H7 (cell line): ENCODE measurements around the gene RGL3. TPM values are rescaled to one million over a fixed set of nuclear protein-coding genes. Genes with fewer than 3 reads are reported as not detected.

Source experiments
- DNase-seq: peaks from one replicate; pipeline ENCODE4 v3.0.0; 2012
- H3K27me3 ChIP-seq: 2 replicates; pipeline ENCODE4 v1.6.0; 2011; ENCODE audit warnings: mild to moderate bottlenecking, low read length; ENCODE audit not compliant: control insufficient read depth, insufficient read depth
- H3K36me3 ChIP-seq: replicated peaks from 2 replicates; pipeline ENCODE4 v1.5.1; 2011; ENCODE audit warnings: low read length; ENCODE audit not compliant: control insufficient read depth, insufficient read depth
- H3K4me3 ChIP-seq: 2 replicates; pipeline ENCODE4 v1.5.1; 2011; ENCODE audit warnings: low read depth, mild to moderate bottlenecking, control low read depth, low read length, moderate library complexity; ENCODE audit not compliant: insufficient read depth
- total RNA-seq: library from RNA; depleted of rRNA; stranded (reverse); fragments of >200 nt; shearing (Covaris generic); gene quantifications from 2 replicates; pipeline ENCODE4 v1.2.3, GENCODE V29; 2014

RGL3 gene
- total RNA-seq, 1 experiment from 2014 or later, result 1.6 TPM

DNA sequence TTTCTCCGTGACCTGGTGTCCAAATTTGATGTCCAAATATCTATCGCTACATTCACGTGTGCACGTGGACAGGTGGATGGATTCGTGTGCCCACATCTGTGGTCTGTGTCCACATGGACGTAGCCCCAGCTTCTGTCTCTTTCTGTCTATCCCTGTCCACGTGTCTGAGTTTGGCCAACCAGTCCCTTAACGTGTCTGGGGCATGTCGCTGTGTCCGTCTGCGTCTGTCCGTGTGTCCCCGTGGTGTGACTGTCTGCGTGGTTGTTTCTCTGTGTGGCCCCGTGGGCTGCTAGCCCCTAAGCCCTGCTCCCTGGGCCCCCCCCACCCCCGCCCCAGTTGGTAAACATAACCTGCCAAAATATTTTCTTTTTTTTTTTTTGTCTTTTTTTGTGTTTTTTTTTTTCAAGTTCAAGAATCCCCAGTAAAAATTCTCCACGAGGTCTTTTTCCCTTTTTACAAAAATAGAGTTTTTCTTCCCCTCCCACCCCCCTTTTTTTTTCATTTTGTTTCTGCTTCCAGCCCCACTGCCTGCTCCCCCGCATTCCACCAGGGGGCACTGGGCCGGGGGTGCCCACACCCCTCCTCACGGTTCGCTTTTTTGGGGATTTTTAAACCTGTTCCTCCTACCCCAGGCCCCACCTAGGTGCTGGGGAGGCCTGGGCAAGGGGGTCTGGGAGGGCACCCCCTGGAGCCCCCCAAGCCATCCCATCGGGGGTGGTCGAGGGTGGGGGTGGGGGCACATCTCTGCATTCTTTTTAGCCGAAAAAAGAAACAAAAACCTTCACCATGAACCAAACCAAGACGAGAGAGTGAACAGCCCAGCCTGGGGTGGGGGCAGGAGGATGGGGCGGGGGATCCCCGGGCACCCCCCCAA is 34.6 kb upstream of the RGL3 start:
- H3K36me3 ChIP-seq, result no peaks in the 10 kb centered on the region; the same call in 1 of the 2 replicates
- no peak overlapping the region for H3K4me3 ChIP-seq
- peak; percentile 96 for DNase-seq
- no peaks in the 10 kb centered on the region for H3K27me3 ChIP-seq

DNA sequence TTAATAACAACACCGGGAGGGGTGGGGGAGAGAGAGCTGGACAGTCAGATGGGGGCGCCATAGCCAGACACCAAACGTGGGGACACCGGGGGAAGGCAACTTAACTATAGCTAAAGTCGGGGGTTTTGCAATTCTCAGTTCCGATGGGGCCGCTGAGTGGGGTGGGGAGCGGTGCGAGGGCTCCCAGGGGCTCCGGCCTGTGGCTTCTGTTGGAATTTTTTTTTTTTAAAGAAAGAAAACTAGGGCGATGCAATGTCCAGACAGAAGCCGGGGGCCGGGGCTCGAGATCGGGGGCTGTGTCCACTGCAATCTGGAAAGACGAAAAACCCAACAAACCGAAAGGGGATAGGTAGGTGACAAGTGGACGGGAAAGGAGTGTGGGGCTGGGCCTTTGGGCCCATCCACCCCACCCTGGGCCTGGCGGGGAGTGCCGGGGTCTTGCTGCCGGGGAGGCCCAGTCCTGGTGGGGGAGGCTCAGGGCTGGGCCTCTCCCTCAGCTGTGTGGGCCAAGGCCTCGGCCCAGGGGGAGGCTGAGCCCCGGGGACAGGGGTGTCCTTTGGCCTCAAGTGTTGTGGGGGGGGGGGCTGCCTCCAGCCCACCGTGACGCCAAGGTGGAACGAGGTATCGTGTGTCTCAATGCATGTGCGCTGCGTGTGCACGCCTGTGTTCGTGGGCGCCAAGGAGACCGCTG is 33.7 kb upstream of the RGL3 start:
- H3K4me3 ChIP-seq, result no peak overlapping the region
- peak; percentile 86 for DNase-seq
- H3K36me3 ChIP-seq, result peaks cover 6% of the 10 kb centered on the region
- H3K27me3 ChIP-seq, result no peaks in the 10 kb centered on the region

DNA sequence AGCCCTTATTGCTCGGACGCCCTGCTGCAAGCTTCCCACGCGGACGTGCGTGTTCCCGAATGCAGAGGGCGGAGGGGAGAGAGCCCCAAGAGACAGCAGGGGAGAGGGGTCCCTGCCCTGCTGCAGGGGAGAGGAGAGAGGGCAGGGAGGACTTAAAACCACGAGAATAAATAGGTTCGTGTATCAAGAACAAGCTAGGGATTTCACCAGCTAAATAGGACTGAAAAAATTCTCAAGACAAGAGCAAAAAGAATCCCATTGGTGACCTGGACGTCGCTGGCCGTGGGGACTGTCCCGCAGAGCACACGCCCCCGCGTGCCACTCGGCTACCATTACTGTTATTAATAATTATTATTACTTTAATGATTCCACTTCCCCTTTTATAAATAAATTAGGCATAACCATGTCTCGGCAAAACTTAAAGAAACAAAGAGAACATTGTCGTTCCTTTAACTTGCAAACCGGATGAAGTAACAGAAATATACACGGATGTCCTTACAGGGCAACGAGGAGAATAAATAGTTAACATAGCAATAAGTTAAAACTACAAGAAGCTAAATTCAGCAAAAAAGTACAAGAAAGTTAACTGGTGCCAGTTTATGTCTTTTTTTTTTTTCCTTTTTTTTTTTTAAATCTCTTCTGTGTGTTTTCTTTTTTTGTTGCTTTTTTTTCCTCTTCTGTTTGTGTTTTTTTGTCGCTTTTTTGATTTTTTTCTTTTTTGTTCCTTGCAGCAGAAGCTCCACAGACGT is 32.9 kb upstream of the RGL3 start:
- no peaks in the 10 kb centered on the region for H3K27me3 ChIP-seq
- peaks cover 6% of the 10 kb centered on the region for H3K36me3 ChIP-seq
- H3K4me3 ChIP-seq, result no peak overlapping the region
- no peak for DNase-seq

DNA sequence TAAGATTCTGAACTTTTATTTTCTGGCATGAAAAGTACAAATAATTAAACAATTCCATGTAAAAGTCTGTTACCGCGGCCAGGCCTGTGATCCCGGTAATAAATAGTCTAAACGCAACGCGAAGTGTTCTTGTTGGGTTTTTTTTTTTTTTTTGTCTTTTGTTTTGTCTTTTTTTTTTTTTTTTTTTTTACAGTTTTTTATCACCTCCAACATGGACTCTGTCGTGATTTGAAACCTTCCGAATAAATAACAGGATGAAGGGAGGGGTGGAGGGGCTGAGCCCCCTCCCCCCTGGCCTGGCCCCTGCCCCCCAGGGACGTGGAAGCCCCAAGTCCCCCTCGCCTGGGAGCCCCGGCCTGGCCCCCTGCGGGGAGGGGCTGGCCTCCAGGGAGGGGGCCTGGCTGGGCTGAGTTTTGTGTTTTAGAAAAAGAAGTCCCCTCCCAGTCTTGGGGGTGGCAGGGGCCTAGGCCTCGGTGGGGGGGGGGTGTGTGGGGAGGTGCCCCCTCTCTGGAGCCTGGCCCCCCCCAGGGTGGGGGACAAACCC is 32.3 kb upstream of the RGL3 start:
- Histone ChIP-seq H3K4me3 (no peak overlapping the region), H3K36me3 (peaks cover 6% of the 10 kb centered on the region), H3K27me3 (no peaks in the 10 kb centered on the region)
- DNase-seq, result peak; percentile 91

DNA sequence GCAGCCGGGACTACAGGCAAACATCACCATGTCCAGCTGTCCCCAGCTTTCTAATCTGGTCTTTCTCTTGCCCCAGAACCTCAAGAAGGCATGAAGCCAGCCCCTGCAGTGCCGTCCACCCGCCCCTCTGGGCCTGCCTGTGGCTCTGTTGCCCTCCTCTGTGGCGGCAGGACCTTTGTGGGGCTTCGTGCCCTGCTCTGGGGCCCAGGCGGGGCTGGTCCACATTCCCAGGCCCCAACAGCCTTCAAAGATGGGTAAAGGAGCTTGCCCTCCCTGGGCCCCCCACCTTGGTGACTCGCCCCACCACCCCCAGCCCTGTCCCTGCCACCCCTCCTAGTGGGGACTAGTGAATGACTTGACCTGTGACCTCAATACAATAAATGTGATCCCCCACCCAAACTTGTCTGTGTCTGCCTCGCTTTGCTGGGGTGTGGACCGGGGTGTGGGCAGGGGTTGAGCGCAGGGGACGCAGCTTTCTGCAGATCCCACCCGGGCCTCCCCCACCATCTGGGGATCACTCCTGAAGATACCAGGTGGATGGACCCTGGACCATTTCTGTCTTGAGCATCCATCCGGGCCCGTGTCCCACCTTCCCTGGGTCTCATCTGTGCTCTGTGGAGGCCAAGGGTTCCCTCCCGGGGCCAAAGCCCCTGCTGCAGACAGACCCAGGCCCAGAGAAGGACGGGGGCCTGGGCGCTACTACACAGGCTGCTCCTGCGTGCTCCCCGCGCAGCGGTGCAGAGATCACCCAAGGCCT is 31.6 kb upstream of the RGL3 start:
- Histone ChIP-seq H3K4me3 (no peak overlapping the region), H3K27me3 (no peaks in the 10 kb centered on the region), H3K36me3 (peaks cover 6% of the 10 kb centered on the region)
- DNase-seq, result peak; percentile 81

DNA sequence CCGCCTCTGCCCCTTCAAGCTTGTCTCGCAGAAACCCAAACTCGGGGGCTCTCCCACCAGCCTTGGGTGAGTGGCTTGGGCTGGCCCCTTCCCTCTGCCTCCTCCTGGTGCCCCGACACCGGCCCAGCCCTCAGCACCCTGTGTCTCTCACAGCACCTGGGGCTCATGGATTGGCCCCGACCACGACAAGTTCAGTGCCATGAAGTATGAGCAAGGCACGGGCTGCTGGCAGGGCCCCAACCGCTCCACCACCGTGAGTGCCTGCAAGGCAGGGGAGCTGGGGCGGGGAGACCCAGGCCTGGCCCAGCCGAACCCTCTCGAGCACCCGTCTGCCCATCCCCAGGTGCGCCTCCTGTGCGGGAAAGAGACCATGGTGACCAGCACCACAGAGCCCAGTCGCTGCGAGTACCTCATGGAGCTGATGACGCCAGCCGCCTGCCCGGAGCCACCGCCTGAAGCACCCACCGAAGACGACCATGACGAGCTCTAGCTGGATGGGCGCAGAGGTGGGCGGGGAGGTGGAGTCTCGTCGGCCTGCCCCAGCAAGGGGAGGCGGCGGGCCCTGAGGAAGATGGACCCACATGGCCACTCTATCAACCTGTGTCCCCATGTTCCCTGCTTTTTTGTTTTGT is 29.9 kb upstream of the RGL3 start:
- DNase-seq, result peak; percentile 53
- Histone ChIP-seq H3K4me3 (no peak overlapping the region), H3K36me3 (peaks cover 7% of the 10 kb centered on the region), H3K27me3 (no peaks in the 10 kb centered on the region)

DNA sequence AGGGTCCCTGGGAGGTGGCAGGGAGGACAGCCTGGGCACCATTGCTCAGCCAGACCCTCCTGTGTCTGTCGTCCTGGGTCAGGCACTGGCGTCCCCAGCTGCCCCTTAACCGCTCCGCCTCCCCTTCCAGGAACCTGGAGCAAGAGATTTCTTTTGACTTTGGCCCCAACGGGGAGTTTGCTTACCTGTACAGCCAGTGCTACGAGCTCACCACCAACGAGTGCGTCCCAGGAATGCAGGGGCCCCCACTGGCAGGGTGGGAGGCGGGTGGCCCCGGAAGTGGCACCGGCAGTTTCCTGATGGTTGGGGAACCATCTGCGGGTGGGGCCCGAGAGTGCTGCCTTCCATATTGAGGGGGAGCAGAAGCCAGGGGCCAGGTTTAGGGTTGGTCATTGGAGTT is 29.3 kb upstream of the RGL3 start:
- peaks cover 8% of the 10 kb centered on the region for H3K36me3 ChIP-seq
- no peaks in the 10 kb centered on the region for H3K27me3 ChIP-seq
- peak; percentile 45 for DNase-seq
- no peak overlapping the region for H3K4me3 ChIP-seq

DNA sequence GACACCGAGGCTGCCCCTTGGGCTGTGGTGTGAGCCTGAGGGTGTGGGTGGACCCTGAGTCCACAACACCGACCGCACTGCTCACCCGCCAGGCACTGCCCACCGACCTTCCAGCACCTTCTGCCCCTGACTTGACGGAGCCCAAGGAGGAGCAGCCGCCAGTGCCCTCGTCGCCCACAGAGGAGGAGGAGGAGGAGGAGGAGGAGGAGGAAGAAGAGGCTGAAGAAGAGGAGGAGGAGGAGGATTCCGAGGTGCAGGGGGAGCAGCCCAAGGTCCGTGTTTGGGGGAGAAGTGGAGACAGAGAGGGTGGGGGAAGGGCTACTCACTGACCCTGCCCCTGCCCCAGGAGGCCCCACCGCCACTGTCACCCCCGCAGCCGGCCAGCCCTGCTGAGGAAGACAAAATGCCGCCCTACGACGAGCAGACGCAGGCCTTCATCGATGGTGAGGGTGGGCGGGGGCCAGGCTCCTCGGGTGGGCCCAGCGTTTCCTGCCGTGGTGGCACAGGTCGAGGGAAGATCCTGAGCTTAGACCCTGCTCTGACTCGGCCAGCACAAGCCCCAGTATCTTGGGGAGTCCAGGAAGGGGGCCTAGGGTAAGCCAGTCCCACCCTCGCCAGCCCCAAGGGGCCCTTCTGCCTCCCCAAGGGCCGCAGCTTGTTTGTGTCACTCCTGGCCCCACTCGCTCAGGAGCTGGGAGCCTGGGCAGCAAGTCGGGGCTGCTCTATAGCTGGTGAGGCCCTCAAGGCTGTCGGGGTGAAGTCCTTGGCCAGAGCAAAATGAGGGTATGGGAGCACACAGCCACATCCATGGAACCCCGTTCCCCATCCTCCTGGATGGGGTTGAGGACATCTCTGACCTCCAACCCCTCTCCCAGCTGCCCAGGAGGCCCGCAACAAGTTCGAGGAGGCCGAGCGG is 28.5 kb upstream of the RGL3 start:
- Histone ChIP-seq H3K36me3 (peaks cover 8% of the 10 kb centered on the region), H3K4me3 (no peak overlapping the region), H3K27me3 (no peaks in the 10 kb centered on the region)
- DNase-seq, result peak; percentile 50

DNA sequence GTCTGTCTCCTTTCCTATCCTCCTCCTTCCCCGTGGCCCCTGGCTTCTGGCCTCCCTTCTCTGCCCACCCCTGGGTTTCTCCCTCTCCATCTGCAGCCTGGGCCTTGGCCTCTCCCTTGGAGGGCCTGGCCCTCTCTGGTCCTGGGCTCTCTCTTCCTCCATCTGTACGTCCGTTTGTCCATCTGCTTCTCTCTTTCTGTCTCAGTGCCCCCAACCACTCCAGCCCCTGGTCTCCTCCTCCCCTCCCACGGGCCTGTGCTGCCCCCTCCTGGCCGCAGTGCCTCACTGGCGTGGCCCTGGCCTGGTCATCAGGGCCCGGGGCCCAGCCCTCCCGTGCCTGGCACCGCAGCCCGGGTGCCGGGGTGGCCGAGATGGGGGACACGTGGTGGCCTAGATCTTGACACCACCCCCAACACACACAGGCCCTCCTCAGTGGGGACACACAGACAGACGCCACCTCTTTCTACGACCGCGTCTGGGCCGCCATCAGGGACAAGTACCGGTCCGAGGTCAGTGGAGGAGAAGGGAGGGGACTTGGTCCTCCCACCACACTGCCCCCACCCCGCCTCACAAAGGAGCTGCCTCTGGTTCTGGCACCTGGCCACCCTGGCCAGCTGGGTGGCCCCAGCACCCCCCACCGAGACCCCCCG is 27.7 kb upstream of the RGL3 start:
- H3K27me3 ChIP-seq, result no peaks in the 10 kb centered on the region
- H3K4me3 ChIP-seq, result no peak overlapping the region
- H3K36me3 ChIP-seq, result peaks cover 15% of the 10 kb centered on the region
- peak; percentile 99 for DNase-seq

DNA sequence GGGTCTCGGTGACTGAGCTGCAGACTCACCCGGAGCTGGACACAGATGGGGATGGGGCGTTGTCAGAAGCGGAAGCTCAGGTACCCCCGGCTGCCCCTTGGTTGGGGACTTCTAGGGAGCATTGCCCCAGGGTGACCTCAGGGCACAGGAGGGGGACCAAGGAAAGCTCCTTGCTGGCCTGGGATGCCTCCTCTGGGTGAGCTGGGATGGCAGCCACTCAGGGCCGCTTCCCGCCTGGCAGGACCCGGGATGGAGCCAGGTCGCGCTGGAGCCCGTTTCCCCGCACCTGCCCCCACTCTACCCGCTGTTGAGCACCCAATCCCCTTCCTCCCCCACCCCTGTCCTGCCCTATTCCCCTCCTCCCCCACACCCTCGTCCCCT is 27.1 kb upstream of the RGL3 start:
- Histone ChIP-seq H3K27me3 (no peaks in the 10 kb centered on the region), H3K4me3 (no peak overlapping the region), H3K36me3 (peaks cover 20% of the 10 kb centered on the region)
- DNase-seq, result no peak

DNA sequence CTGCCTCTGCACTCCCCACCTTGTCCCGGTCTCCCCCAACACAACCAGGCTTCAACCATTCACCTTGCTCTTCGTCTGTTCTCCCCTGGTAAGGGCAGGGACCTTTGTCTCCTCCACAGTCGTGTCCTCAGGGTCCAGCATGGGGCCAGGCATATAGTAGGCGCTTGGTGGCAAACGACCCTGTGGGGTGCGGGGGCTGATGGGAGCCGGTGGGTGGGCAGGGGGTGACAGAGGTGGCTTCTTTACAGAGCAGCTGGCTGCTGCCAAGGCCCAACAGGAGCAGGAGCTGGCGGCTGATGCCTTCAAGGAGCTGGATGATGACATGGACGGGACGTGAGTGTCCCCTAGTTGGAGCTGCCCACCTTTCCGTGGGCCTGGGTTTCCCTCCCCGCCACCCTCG is 26.0 kb upstream of the RGL3 start:
- Histone ChIP-seq H3K36me3 (peaks cover 26% of the 10 kb centered on the region), H3K4me3 (no peak overlapping the region), H3K27me3 (no peaks in the 10 kb centered on the region)
- DNase-seq, result peak; percentile 43

DNA sequence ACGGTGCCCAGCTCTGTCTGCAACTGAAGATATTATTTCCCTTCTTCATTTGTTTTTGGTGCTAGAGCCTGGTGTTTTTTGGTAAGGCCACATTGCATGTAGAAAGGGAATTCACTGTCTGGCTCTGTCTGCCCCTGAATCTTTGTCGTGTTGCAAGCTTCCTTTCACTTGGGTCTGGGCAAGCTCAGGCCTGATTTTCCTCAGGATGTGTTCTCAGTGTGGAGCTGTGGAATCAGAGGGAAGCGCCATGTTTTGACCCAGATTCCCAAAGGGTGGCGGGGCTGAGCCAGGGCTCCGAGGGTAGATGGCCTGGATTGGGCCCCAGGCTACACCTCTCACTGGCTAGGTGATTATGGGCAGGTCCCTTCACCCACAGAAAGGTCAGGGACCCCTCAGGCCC is 24.9 kb upstream of the RGL3 start:
- Histone ChIP-seq H3K4me3 (no peak overlapping the region), H3K36me3 (peaks cover 26% of the 10 kb centered on the region), H3K27me3 (no peaks in the 10 kb centered on the region)
- no peak for DNase-seq
